WTC11 (cell line): ENCODE data around the gene SHOC2. TPM values are rescaled to one million over a fixed set of nuclear protein-coding genes. Genes with fewer than 3 reads are reported as not detected.

Experiments used
- ATAC-seq: fragments of 200-7000 bp; cut with Tn5 transposase; 2 replicates; pipeline ENCODE4 v1.10.0; 2021; ENCODE audit warnings: mild to moderate bottlenecking, moderate library complexity
- CTCF ChIA-PET: fragments of 300-600 bp; sonication (Branson Sonifier 250); formaldehyde crosslinking; loops from one replicate; lab custom pipeline; 2021; ENCODE audit warnings: antibody characterized with exemption; lab: Charles Lee
- POLR2A ChIA-PET: fragments of 350-600 bp; sonication (Branson Sonifier 250); formaldehyde crosslinking; loops from one replicate; lab custom pipeline; 2021; ENCODE audit warnings: antibody characterized with exemption; lab: Charles Lee
- DNase-seq: peaks from one replicate; pipeline ENCODE4 v3.0.0; 2021; ENCODE audit warnings: low spot score
- H3K27ac Mint-ChIP-seq: 2 replicates; pipeline ENCODE4 v1.8.0; 2021; ENCODE audit warnings: mixed read lengths
- H3K27me3 Mint-ChIP-seq: 2 replicates; pipeline ENCODE4 v1.8.0; 2021; ENCODE audit warnings: low read depth, mild to moderate bottlenecking, moderate library complexity, mixed read lengths
- H3K36me3 Mint-ChIP-seq: 2 replicates; pipeline ENCODE4 v1.8.0; 2021; ENCODE audit warnings: mixed read lengths
- H3K4me1 Mint-ChIP-seq: 2 replicates; pipeline ENCODE4 v1.8.0; 2022; ENCODE audit warnings: mixed read lengths
- H3K4me3 Mint-ChIP-seq: 2 replicates; pipeline ENCODE4 v1.8.0; 2021; ENCODE audit warnings: mild to moderate bottlenecking, moderate library complexity, mixed read lengths
- H3K9me3 Mint-ChIP-seq: 2 replicates; pipeline ENCODE4 v1.8.0; 2021; ENCODE audit warnings: mixed read lengths
- ATF1 ChIP-seq: sonication (generic); formaldehyde crosslinking; IDR thresholded peaks from 2 replicates; pipeline ENCODE4 v1.8.1; 2023; ENCODE audit warnings: mild to moderate bottlenecking, moderate library complexity, missing genetic modification reagents
- CDX4 ChIP-seq: fragments of 250-450 bp; sonication (Bioruptor Pico); IDR thresholded peaks from 2 replicates; pipeline ENCODE4 v1.9.0; 2021; ENCODE audit warnings: moderate library complexity, mild to moderate bottlenecking, inconsistent platforms, borderline replicate concordance
- ERG ChIP-seq: fragments of 250-450 bp; sonication (Bioruptor Pico); IDR thresholded peaks from 2 replicates; pipeline ENCODE4 v1.8.0; 2021; ENCODE audit warnings: mild to moderate bottlenecking
- FOXJ3 ChIP-seq: sonication (generic); formaldehyde crosslinking; IDR thresholded peaks from 2 replicates; pipeline ENCODE4 v1.9.0; 2021; ENCODE audit warnings: missing genetic modification reagents, mild to moderate bottlenecking, borderline replicate concordance
- FOXP4 ChIP-seq: sonication (generic); formaldehyde crosslinking; IDR thresholded peaks from 2 replicates; pipeline ENCODE4 v1.8.0; 2022; ENCODE audit warnings: mild to moderate bottlenecking, missing genetic modification reagents
- GRHL2 ChIP-seq: fragments of 250-450 bp; sonication (Bioruptor Pico); IDR thresholded peaks from 2 replicates; pipeline ENCODE4 v1.8.0; 2022; ENCODE audit warnings: mild to moderate bottlenecking, moderate library complexity; ENCODE audit not compliant: insufficient replicate concordance, severe bottlenecking
- JUN ChIP-seq: sonication (generic); formaldehyde crosslinking; IDR thresholded peaks from 2 replicates; pipeline ENCODE4 v1.8.0; 2023; ENCODE audit warnings: mild to moderate bottlenecking, missing genetic modification reagents
- MXD4 ChIP-seq: fragments of 250-450 bp; sonication (Bioruptor Pico); IDR thresholded peaks from 2 replicates; pipeline ENCODE4 v1.8.0; 2021; ENCODE audit warnings: mild to moderate bottlenecking, moderate library complexity, borderline replicate concordance
- NFATC4 ChIP-seq: fragments of 250-450 bp; sonication (Bioruptor Pico); IDR thresholded peaks from 2 replicates; pipeline ENCODE4 v1.9.0; 2021; ENCODE audit warnings: mild to moderate bottlenecking
- NFE2L1 ChIP-seq: sonication (generic); formaldehyde crosslinking; IDR thresholded peaks from 2 replicates; pipeline ENCODE4 v1.8.1; 2023; ENCODE audit warnings: missing genetic modification reagents
- NFYB ChIP-seq: sonication (generic); formaldehyde crosslinking; conservative IDR thresholded peaks from 2 replicates; pipeline ENCODE4 v1.8.0; 2022; ENCODE audit warnings: low read depth, missing genetic modification reagents
- RELA ChIP-seq: sonication (generic); formaldehyde crosslinking; IDR thresholded peaks from 2 replicates; pipeline ENCODE4 v1.8.1; 2022; ENCODE audit warnings: missing genetic modification reagents, mild to moderate bottlenecking, borderline replicate concordance
- SMAD3 ChIP-seq: sonication (generic); formaldehyde crosslinking; IDR thresholded peaks from 2 replicates; pipeline ENCODE4 v1.8.0; 2022; ENCODE audit warnings: missing genetic modification reagents, mild to moderate bottlenecking, borderline replicate concordance
- SOX15 ChIP-seq: fragments of 250-450 bp; sonication (Bioruptor Pico); IDR thresholded peaks from 2 replicates; pipeline ENCODE4 v1.9.0; 2021; ENCODE audit warnings: mild to moderate bottlenecking
- ZBTB43 ChIP-seq: sonication (generic); formaldehyde crosslinking; IDR thresholded peaks from 2 replicates; pipeline ENCODE4 v1.8.1; 2023; ENCODE audit warnings: mild to moderate bottlenecking, missing genetic modification reagents
- ZMAT4 ChIP-seq: fragments of 250-450 bp; sonication (Bioruptor Pico); IDR thresholded peaks from 2 replicates; pipeline ENCODE4 v1.9.0; 2021; ENCODE audit warnings: mild to moderate bottlenecking
- ZNF263 ChIP-seq: sonication (generic); formaldehyde crosslinking; IDR thresholded peaks from 2 replicates; pipeline ENCODE4 v1.8.1; 2022; ENCODE audit warnings: low read depth, mild to moderate bottlenecking, moderate library complexity, missing genetic modification reagents
- total RNA-seq: library from RNA; stranded (reverse); gene quantifications from 3 replicates; pipeline ENCODE4 v1.2.3, GENCODE V29; 2021
- TF ChIP-seq, protein P1 (sequence below): sonication (generic); formaldehyde crosslinking; IDR thresholded peaks from 2 replicates; pipeline ENCODE4 v1.8.1; 2022; ENCODE audit warnings: mild to moderate bottlenecking, moderate library complexity, missing genetic modification reagents
- TF ChIP-seq, protein P2 (sequence below): sonication (generic); formaldehyde crosslinking; IDR thresholded peaks from 2 replicates; pipeline ENCODE4 v1.8.1; 2023; ENCODE audit warnings: mild to moderate bottlenecking, missing genetic modification reagents, moderate library complexity

SHOC2 gene
- total RNA-seq, 1 experiment from 2014 or later: 21.6 TPM

GRCh38 chr10:111030042-111030750, 110.8 kb downstream of the SHOC2 start:
- no peaks in the 10 kb centered on the region for H3K4me1 Mint-ChIP-seq
- peaks cover 34% of the 10 kb centered on the region for H3K36me3 Mint-ChIP-seq
- H3K9me3 Mint-ChIP-seq: peaks cover 42% of the 10 kb centered on the region
- DNase-seq (no peak), ATAC-seq (no peak)
- H3K4me3 Mint-ChIP-seq: no peak overlapping the region
- TF ChIP-seq, protein P1, sequence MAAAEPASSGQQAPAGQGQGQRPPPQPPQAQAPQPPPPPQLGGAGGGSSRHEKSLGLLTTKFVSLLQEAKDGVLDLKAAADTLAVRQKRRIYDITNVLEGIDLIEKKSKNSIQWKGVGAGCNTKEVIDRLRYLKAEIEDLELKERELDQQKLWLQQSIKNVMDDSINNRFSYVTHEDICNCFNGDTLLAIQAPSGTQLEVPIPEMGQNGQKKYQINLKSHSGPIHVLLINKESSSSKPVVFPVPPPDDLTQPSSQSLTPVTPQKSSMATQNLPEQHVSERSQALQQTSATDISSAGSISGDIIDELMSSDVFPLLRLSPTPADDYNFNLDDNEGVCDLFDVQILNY (CRISPR knock-in tag): no peak
- TF ChIP-seq ZMAT4: no peak
- no peak for TF ChIP-seq SOX15 (CRISPR knock-in tag)
- no peak for TF ChIP-seq NFYB
- TF ChIP-seq FOXJ3: no peak
- no peak for TF ChIP-seq ZNF263 (CRISPR knock-in tag)
- no peak for TF ChIP-seq FOXP4 (CRISPR knock-in tag)
- no peak for TF ChIP-seq GRHL2
- no peak for TF ChIP-seq CDX4 (CRISPR knock-in tag)
- TF ChIP-seq ZBTB43 (CRISPR knock-in tag): no peak
- no peak for TF ChIP-seq SMAD3 (CRISPR knock-in tag)
- TF ChIP-seq ATF1 (CRISPR knock-in tag): no peak
- TF ChIP-seq, protein P2, sequence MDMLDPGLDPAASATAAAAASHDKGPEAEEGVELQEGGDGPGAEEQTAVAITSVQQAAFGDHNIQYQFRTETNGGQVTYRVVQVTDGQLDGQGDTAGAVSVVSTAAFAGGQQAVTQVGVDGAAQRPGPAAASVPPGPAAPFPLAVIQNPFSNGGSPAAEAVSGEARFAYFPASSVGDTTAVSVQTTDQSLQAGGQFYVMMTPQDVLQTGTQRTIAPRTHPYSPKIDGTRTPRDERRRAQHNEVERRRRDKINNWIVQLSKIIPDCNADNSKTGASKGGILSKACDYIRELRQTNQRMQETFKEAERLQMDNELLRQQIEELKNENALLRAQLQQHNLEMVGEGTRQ (CRISPR knock-in tag): no peak
- TF ChIP-seq MXD4 (CRISPR knock-in tag): no peak
- TF ChIP-seq NFATC4 (CRISPR knock-in tag): no peak
- no peak for TF ChIP-seq ERG (CRISPR knock-in tag)
- no peak for TF ChIP-seq NFE2L1 (CRISPR knock-in tag)
- no peak for TF ChIP-seq RELA (CRISPR knock-in tag)
- TF ChIP-seq JUN (CRISPR knock-in tag): no peak
- ChIA-PET POLR2A (no interaction called here), CTCF (no interaction called here)
- H3K27me3 Mint-ChIP-seq: no peaks in the 10 kb centered on the region
- H3K27ac Mint-ChIP-seq: no peak overlapping the region
